ENCODE measurements around the gene MOCOS.

DNA sequence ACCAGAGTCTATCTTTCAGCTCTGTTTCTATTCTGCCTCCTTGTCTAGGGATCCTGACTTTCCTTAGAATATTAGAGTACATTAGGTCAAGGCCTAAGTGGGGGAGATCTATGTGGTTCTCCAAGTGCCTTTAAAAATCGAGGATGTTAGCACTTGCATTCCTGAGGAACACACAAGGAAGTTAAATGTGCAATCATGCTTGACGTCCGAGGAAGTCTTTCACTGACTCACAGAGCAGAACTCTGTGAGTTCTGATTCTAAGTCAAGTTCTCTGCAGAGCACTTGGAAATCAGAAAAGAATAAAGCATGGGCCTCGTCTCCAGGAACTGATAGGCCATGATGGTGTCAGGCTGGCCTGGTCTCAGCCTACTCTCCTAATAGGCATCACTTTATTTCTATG, 127.5 kb downstream of the MOCOS start:
- TF ChIP-seq, protein P1, sequence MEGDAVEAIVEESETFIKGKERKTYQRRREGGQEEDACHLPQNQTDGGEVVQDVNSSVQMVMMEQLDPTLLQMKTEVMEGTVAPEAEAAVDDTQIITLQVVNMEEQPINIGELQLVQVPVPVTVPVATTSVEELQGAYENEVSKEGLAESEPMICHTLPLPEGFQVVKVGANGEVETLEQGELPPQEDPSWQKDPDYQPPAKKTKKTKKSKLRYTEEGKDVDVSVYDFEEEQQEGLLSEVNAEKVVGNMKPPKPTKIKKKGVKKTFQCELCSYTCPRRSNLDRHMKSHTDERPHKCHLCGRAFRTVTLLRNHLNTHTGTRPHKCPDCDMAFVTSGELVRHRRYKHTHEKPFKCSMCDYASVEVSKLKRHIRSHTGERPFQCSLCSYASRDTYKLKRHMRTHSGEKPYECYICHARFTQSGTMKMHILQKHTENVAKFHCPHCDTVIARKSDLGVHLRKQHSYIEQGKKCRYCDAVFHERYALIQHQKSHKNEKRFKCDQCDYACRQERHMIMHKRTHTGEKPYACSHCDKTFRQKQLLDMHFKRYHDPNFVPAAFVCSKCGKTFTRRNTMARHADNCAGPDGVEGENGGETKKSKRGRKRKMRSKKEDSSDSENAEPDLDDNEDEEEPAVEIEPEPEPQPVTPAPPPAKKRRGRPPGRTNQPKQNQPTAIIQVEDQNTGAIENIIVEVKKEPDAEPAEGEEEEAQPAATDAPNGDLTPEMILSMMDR (IDR thresholded peaks at IDR 0.05 in 4 of 5, conservative IDR thresholded peaks at IDR 0.05 in 1 of 5), result no peak
- TF ChIP-seq POLR2A (IDR thresholded peaks at IDR 0.05), result no peak
